Astrocyte of the cerebellum (primary cell): Measurements from ENCODE around the gene IZUMO1.

ENCODE experiments used
- DNase-seq: peaks from one replicate; pipeline ENCODE4 v3.0.0-alpha.2; 2011; ENCODE audit warnings: low read depth
- H3K4me3 ChIP-seq: 2 replicates; pipeline ENCODE4 v1.5.1; 2011; ENCODE audit warnings: mild to moderate bottlenecking, low read depth, low read length, moderate library complexity
- in situ Hi-C: cut with HindIII; loops from 2 replicates; pipeline ENCODE4 v1.10.0; 2017; ENCODE audit warnings: low sequenced_read_pairs
- TF ChIP-seq, protein P1 (sequence below): IDR thresholded peaks from 2 replicates; pipeline ENCODE4 v1.5.1; 2012; ENCODE audit warnings: low read length, low read depth, moderate library complexity, mild to moderate bottlenecking; ENCODE audit errors: missing control alignments

Gene IZUMO1

GRCh38 chr19:48751845-48752495 is 5.3 kb upstream of the IZUMO1 start:
- H3K4me3 ChIP-seq = peak overlapping the region; percentile 7
- in situ Hi-C loops = no loop called here
- no peak for DNase-seq
- TF ChIP-seq, protein P1, sequence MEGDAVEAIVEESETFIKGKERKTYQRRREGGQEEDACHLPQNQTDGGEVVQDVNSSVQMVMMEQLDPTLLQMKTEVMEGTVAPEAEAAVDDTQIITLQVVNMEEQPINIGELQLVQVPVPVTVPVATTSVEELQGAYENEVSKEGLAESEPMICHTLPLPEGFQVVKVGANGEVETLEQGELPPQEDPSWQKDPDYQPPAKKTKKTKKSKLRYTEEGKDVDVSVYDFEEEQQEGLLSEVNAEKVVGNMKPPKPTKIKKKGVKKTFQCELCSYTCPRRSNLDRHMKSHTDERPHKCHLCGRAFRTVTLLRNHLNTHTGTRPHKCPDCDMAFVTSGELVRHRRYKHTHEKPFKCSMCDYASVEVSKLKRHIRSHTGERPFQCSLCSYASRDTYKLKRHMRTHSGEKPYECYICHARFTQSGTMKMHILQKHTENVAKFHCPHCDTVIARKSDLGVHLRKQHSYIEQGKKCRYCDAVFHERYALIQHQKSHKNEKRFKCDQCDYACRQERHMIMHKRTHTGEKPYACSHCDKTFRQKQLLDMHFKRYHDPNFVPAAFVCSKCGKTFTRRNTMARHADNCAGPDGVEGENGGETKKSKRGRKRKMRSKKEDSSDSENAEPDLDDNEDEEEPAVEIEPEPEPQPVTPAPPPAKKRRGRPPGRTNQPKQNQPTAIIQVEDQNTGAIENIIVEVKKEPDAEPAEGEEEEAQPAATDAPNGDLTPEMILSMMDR = no peak

GRCh38 chr19:48750771-48751504 is 4.2 kb upstream of the IZUMO1 start:
- no peak for DNase-seq
- in situ Hi-C loops = no loop called here
- TF ChIP-seq, protein P1 = no peak
- H3K4me3 ChIP-seq = no peak overlapping the region

DNA sequence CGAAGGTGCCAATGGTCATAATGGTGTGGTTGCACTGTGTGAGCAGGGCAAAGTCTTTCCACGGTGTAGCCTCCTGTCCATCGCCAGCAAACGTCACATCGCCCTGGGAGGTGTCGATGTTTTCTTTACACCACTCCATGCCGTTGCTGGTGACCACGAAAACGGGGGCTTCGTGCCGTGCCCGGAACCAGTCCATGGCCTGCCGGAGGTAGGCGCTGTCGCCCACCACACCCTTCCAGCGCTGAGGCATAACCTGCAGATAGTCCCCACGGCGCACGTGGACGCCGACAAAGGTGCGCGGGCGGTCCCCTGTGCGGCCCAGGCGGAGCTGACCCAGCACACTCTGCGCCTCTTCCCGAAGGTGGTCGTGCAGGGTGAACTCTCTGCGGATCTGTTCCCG is 3.6 kb upstream of the IZUMO1 start:
- TF ChIP-seq, protein P1 = no peak
- in situ Hi-C loops = no loop called here
- DNase-seq = no peak
- H3K4me3 ChIP-seq = no peak overlapping the region

- no peak overlapping the region for H3K4me3 ChIP-seq
- TF ChIP-seq, protein P1 = no peak
- in situ Hi-C loops = no loop called here
- no peak for DNase-seq
These were observed 3.0 kb upstream of the IZUMO1 start for GRCh38 chr19:48749571-48750198.

DNA sequence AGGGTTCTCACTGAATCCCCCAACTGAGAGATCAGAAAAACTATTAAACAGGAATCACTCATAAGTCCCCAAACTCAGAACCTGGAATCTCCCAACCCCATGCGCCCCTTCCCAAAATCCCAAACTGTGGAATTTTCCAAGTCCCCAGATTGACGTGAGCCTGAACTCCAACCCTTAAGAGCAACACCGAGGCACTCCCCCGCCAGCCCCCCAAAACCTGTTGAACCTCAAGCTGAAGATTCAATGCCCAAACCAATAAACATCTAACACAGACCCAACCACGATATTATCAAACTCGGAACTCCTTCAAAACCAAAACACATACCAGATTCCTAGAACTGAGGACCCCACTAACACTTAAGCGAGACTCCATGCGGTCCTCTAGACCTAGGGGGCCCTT is 599 bp downstream of the IZUMO1 start:
- no peak for DNase-seq
- in situ Hi-C loops = no loop called here
- TF ChIP-seq, protein P1 = no peak
- H3K4me3 ChIP-seq = no peak overlapping the region

DNA sequence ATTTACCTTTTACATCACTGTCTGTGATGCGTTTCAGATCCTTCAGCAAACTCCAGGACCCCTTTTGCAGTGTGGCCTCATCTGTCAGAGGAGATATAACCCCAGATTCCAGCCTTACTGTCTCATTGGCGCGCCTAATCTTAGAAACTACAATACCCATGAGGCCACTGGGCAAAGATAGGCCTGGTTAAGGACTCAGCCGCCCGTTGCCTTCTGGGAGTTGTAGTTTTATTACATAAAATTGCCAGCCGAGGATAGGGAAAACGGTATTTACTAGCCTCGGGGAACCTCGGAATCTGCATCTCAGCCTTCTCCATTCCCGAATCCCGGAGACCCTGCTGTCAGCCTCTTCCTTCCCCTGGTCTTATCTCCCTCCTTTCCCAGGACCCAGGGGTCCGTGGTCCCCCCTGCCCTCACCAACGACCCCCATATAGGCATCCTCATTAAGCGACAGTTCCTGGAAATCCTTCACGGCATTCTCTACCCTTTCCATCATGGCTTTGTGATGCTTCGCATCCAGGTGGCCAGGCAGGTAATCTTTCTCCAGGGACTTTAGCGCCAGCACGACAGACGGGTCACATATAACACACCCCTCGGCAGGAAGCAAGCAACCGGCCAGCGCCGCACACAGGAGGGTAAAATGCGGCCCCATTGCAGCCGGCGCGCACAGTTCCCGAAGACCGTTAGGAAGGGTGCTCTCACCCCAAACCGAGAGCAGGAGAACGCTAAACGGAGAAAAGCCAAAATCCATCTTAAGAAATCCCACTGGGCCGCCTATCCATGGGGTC is 1.3 kb downstream of the IZUMO1 start:
- H3K4me3 ChIP-seq = no peak overlapping the region
- TF ChIP-seq, protein P1 = no peak
- DNase-seq = peak; percentile 23
- in situ Hi-C loops = no loop called here
